Right atrium auricular region (tissue), 2 donors: ENCODE measurements around the gene STK32A. TPM values are rescaled to one million over a fixed set of nuclear protein-coding genes. Genes with fewer than 3 reads are reported as not detected.

Experiments
- DNase-seq: peaks from one replicate; pipeline ENCODE4 v3.0.0-alpha.2; 2019; ENCODE audit warnings: low spot score
- H3K27ac ChIP-seq, 2 donors: fragments of 200-600 bp; sonication (generic); 1 replicate in 1 of 2; 2 replicates in 1 of 2; pipeline ENCODE4 v1.5.1; 2016 to 2019
- H3K27me3 ChIP-seq, 2 donors: fragments of 200-600 bp; sonication (generic); one replicate each; pipeline versions ENCODE4 v1.5.1 to v1.6.0; 2017 to 2019
- H3K36me3 ChIP-seq: fragments of 200-600 bp; sonication (generic); one replicate; pipeline ENCODE4 v1.5.1; 2016
- H3K4me1 ChIP-seq, 2 donors: fragments of 200-600 bp; sonication (generic); one replicate each; pipeline versions ENCODE4 v1.5.1 to v1.6.0; 2017 to 2019
- H3K4me3 ChIP-seq, 2 donors: fragments of 200-600 bp; sonication (generic); 1 replicate in 1 of 2; 2 replicates in 1 of 2; pipeline ENCODE4 v1.5.1; 2017 to 2019; ENCODE audit warnings: mild to moderate bottlenecking in 1 of 2, moderate library complexity in 1 of 2
- H3K9me3 ChIP-seq, 2 donors: fragments of 200-600 bp; sonication (generic); one replicate each; pipeline ENCODE4 v1.5.1; 2019
- CTCF ChIP-seq, 2 donors: fragments of 200-600 bp; sonication (generic); IDR thresholded peaks; one replicate each; pipeline ENCODE4 v1.5.1; 2019; ENCODE audit warnings: antibody characterized with exemption in 2 of 2
- total RNA-seq, 2 donors: library from RNA; depleted of rRNA; stranded (reverse); fragments of >200 nt; gene quantifications; one replicate each; pipeline ENCODE4 v1.1.0, GENCODE V29; 2016

STK32A gene
- total RNA-seq, 2 donors from 2014 or later, result 0.22 to 0.39 TPM

DNA sequence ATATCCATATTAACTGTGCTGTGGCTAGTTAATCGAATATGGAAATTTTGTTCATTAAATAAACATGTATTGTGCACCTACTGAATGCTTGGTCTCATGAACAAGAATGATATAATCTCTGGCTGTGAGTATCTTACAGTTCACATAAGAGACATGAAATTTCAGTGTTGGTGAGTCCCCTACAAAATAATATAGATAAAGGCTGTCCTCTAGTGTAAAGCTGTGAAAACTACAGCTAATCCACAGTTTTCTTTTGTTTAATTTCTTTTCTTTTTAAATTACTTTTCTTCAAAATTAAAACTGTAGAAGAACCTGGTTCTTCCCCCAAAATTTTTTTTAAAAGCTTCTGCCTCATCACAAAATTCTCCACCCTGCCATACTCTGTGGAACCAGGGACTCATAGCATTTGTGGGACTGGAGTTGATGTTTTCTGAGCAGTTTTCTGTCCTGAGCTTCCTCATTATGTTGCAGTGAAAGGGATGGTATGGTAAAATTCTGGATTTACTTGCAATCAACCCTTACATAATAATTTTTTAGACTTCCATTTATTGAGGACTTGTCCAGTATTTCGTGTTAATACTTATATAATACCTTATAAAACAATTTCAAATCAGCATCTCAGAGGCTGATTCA is 135.0 kb downstream of the STK32A start:
- no peak for DNase-seq
- H3K27me3 ChIP-seq, result no peaks in the 10 kb centered on the region
- peak; percentile 53 to 79 for TF ChIP-seq CTCF (IDR thresholded peaks at IDR 0.05)
- no peaks in the 10 kb centered on the region for H3K9me3 ChIP-seq
- no peaks in the 10 kb centered on the region for H3K36me3 ChIP-seq
- H3K4me1 ChIP-seq, result no peaks in the 10 kb centered on the region
- H3K4me3 ChIP-seq, result no peak overlapping the region
- H3K27ac ChIP-seq, result no peak overlapping the region

DNA sequence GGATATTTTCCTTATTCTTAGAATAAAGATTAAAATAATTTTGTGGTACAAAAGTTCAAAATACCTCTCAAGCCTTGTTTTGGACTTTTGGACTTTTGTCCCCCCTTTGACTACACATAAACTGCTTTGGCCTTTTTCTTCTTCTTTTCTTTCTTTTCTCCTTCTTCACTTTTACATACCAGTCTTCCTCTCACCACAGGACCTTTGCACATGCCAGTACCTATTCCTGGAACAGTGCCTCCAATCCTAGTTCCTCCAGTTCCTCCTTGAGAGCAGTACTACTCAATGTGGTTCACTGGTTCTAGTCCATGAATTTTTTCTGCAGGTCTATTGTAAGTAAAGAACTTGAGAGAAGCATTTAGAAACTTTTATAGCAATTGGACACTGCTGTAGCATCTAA is 136.5 kb downstream of the STK32A start:
- H3K27ac ChIP-seq, result no peak overlapping the region
- DNase-seq, result no peak
- no peak overlapping the region for H3K4me3 ChIP-seq
- TF ChIP-seq CTCF (IDR thresholded peaks at IDR 0.05), result no peak
- H3K4me1 ChIP-seq, result no peaks in the 10 kb centered on the region
- H3K9me3 ChIP-seq, result no peaks in the 10 kb centered on the region
- no peaks in the 10 kb centered on the region for H3K36me3 ChIP-seq
- H3K27me3 ChIP-seq, result no peaks in the 10 kb centered on the region

- no peak for DNase-seq
- Histone ChIP-seq H3K9me3 (no peaks in the 10 kb centered on the region), H3K4me1 (no peaks in the 10 kb centered on the region), H3K4me3 (no peak overlapping the region), H3K27me3 (no peaks in the 10 kb centered on the region), H3K36me3 (no peaks in the 10 kb centered on the region), H3K27ac (no peak overlapping the region)
- no peak for TF ChIP-seq CTCF (IDR thresholded peaks at IDR 0.05)
These were observed 137.4 kb downstream of the STK32A start for GRCh38 chr5:147372191-147372590.

DNA sequence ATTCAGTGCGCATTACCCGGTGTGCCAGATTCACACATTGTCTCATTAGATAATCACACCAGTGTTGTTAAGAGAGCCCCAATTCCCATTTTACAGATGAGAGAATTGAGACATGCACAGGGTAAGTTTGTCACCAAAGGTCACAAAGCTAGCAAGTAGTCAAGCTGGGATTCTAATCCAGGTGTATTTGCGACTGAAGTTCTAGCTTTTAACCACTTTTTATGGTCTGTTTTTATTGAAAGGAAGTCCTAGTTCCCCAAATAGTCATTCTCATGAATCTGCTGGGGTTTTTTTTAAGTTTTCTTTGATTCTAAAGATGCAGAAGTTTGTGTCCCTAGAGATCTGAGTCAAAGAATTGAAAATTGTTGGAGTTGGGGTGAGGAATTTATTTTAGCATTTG is 138.5 kb downstream of the STK32A start:
- DNase-seq, result no peak
- Histone ChIP-seq H3K27ac (no peak overlapping the region), H3K9me3 (no peaks in the 10 kb centered on the region), H3K4me1 (no peaks in the 10 kb centered on the region), H3K27me3 (no peaks in the 10 kb centered on the region), H3K4me3 (no peak overlapping the region), H3K36me3 (no peaks in the 10 kb centered on the region)
- no peak for TF ChIP-seq CTCF (IDR thresholded peaks at IDR 0.05)

- H3K36me3 ChIP-seq, result no peaks in the 10 kb centered on the region
- H3K4me1 ChIP-seq, result no peaks in the 10 kb centered on the region
- H3K27ac ChIP-seq, result no peak overlapping the region
- TF ChIP-seq CTCF (IDR thresholded peaks at IDR 0.05), result no peak
- H3K4me3 ChIP-seq, result no peak overlapping the region
- DNase-seq, result no peak
- H3K27me3 ChIP-seq, result no peaks in the 10 kb centered on the region
- H3K9me3 ChIP-seq, result no peaks in the 10 kb centered on the region
These were observed 140.3 kb downstream of the STK32A start for GRCh38 chr5:147375151-147375550.

- H3K36me3 ChIP-seq, result no peaks in the 10 kb centered on the region
- no peak for DNase-seq
- no peak overlapping the region for H3K27ac ChIP-seq
- no peak overlapping the region for H3K4me3 ChIP-seq
- H3K4me1 ChIP-seq, result no peaks in the 10 kb centered on the region
- no peaks in the 10 kb centered on the region for H3K27me3 ChIP-seq
- H3K9me3 ChIP-seq, result peaks cover 0 to 4% of the 10 kb centered on the region in 2 donors
- TF ChIP-seq CTCF (IDR thresholded peaks at IDR 0.05), result no peak
These were observed 142.9 kb downstream of the STK32A start for GRCh38 chr5:147377682-147378081.
